Natural killer cell treated with Interleukin-12 subunit alpha and Interleukin-12 subunit beta and Interleukin-15 and Interleukin-18, amount 100 ng/mL, for 72 hours (primary cell): ENCODE results near the gene STEEP1. TPM values are rescaled to one million over a fixed set of nuclear protein-coding genes. Genes with fewer than 3 reads are reported as not detected.
A peak's percentile ranks its signal among the peaks of the same experiment; 100 is the strongest.

Source experiments
- ATAC-seq, 2 donors: fragments of 150-1000 bp; cut with Tn5 transposase in 1 of 2; sonication (Bioruptor Pico), chemical (Tn5 transposase) in 1 of 2; 2 replicates each; pipeline ENCODE4 v1.10.0; 2021
- DNase-seq: peaks from one replicate; pipeline ENCODE4 v3.0.0; 2022; ENCODE audit warnings: low spot score
- H3K27ac Mint-ChIP-seq, 2 donors: 1 replicate in 1 of 2; 2 replicates in 1 of 2; pipeline ENCODE4 v1.8.0; 2022; ENCODE audit warnings: mixed read lengths in 2 of 2, mild to moderate bottlenecking in 1 of 2, moderate library complexity in 1 of 2
- H3K27me3 Mint-ChIP-seq, 2 donors: 1 replicate in 1 of 2; 2 replicates in 1 of 2; pipeline ENCODE4 v1.8.0; 2022; ENCODE audit warnings: mixed read lengths in 2 of 2
- H3K36me3 Mint-ChIP-seq: one replicate; pipeline ENCODE4 v1.8.0; 2022; ENCODE audit warnings: mixed read lengths
- H3K4me1 Mint-ChIP-seq, 2 donors: 1 replicate in 1 of 2; 2 replicates in 1 of 2; pipeline ENCODE4 v1.8.0; 2022; ENCODE audit warnings: low read depth in 2 of 2, mixed read lengths in 2 of 2, mild to moderate bottlenecking in 1 of 2
- H3K4me3 Mint-ChIP-seq: one replicate; pipeline ENCODE4 v1.8.0; 2022; ENCODE audit warnings: mixed read lengths
- H3K9me3 Mint-ChIP-seq: 2 replicates; pipeline ENCODE4 v1.8.0; 2022; ENCODE audit warnings: mixed read lengths
- total RNA-seq, 2 donors: library from RNA; stranded (reverse); gene quantifications; one replicate each; pipeline ENCODE4 v1.2.3, GENCODE V29; 2022

STEEP1 gene
- 10 to 100 TPM; 20.8 to 24.2 TPM for total RNA-seq

GRCh38 chrX:119565107-119565663 lies at the start of gene STEEP1:
Gene STEEP1, minus strand, starts transcription at chrX:119565409. Its CDS starts 54 bp downstream, at chrX:119565355.
- Mint-ChIP-seq H3K27ac (peak within 1 kb of the TSS; percentile 58 to 63), H3K9me3 (no peaks in the 10 kb centered on the region), H3K27me3 (peaks cover 0 to 12% of the 10 kb centered on the region in 2 donors), H3K36me3 (no peaks in the 10 kb centered on the region), H3K4me1 (peaks cover 14 to 15% of the 10 kb centered on the region in 2 donors), H3K4me3 (peak within 1 kb of the TSS; percentile 84)
- ATAC-seq: peak; percentile 93 to 97
- DNase-seq: peak; percentile 88

- peak overlapping the region in 1 of 2 donors; percentile 52 for H3K27ac Mint-ChIP-seq
Measured at GRCh38 chrX:119614776-119615175, 49.6 kb upstream of the STEEP1 start.

DNA sequence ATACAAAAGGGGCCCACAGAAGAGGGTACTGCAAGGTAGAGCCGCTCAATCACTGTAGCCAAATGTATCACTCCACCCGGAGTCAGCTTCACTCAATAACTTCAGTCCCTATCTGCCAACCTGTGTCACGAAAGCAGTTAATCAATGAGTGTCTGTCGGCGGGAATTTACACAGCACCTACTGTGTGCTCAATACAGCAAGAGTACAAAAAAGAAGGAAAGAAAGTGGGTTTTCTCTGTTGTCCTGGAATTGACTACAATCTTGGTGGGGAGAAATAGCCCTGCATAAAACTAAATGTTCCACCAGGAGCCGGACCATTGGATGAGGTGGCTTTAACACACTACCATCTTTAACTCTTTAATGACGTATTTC lies 41.8 kb upstream of the STEEP1 start:
- Mint-ChIP-seq H3K9me3 (no peaks in the 10 kb centered on the region), H3K27me3 (peaks cover 0 to 3% of the 10 kb centered on the region in 2 donors), H3K4me3 (peak overlapping the region; percentile 92), H3K4me1 (peaks cover 24 to 26% of the 10 kb centered on the region in 2 donors), H3K36me3 (no peaks in the 10 kb centered on the region), H3K27ac (peak overlapping the region; percentile 86 to 93)
- DNase-seq (peak; percentile 49), ATAC-seq (no peak)

More at GRCh38 chrX:119614776-119615175, 49.6 kb upstream of the STEEP1 start:
- no peaks in the 10 kb centered on the region for H3K27me3 Mint-ChIP-seq
- no peak overlapping the region for H3K4me3 Mint-ChIP-seq
- H3K4me1 Mint-ChIP-seq: peaks cover 9 to 27% of the 10 kb centered on the region in 2 donors
- no peaks in the 10 kb centered on the region for H3K9me3 Mint-ChIP-seq
- DNase-seq (peak; percentile 28), ATAC-seq (no peak)
- H3K36me3 Mint-ChIP-seq: no peaks in the 10 kb centered on the region

DNA sequence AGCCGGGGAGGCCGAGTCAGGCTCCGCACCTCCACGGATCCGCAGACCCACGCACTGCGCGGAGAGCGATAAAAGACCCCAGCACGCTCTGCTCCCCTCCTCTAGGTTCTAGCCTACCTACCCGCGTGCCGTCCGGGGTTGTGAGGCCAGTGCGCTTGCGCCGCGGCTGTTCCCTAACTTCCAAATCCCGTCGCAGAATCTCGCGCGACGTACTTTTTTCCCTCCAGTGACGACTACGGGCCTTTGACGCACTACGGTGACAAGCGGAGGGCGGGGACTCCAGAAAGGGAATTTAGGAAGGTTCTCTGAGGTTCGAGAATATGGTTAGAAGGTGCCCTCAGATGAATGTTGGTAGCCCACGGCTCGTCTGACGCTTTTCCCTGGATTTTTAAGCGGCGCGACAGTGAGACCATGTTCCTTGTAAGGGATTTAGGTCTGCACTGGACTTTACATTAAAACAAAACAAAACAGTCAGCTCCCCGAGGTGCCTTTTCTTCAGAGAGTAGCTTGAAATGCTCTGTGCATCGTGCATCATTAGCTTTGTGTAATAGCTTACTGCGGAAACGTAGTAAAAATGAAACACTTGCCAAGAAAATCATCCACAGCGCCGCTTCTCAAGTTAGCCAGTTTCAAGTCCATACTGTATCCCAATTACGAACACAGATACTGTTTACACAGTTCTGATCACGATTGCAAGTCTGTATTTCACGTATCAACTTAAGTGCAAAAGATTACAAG lies 41.2 kb upstream of the STEEP1 start, which contains the start of gene NKRF:
Gene NKRF (minus strand): TSS at position 145 of the 738 bp plus-strand sequence.
- peak; percentile 89 for DNase-seq
- peak; percentile 88 to 92 for ATAC-seq
- peaks cover 0 to 5% of the 10 kb centered on the region in 2 donors for H3K27me3 Mint-ChIP-seq
- H3K4me3 Mint-ChIP-seq: peak within 1 kb of the TSS; percentile 92
- no peaks in the 10 kb centered on the region for H3K36me3 Mint-ChIP-seq
- peaks cover 24 to 28% of the 10 kb centered on the region in 2 donors for H3K4me1 Mint-ChIP-seq
- no peaks in the 10 kb centered on the region for H3K9me3 Mint-ChIP-seq
- H3K27ac Mint-ChIP-seq: peak within 1 kb of the TSS; percentile 86 to 93

GRCh38 chrX:119605464-119606279 lies 40.5 kb upstream of the STEEP1 start:
- H3K27ac Mint-ChIP-seq: peak overlapping the region; percentile 86 to 93
- peak overlapping the region; percentile 92 for H3K4me3 Mint-ChIP-seq
- H3K27me3 Mint-ChIP-seq: peaks cover 0 to 5% of the 10 kb centered on the region in 2 donors
- no peaks in the 10 kb centered on the region for H3K9me3 Mint-ChIP-seq
- ATAC-seq (peak; percentile 72 to 75), DNase-seq (no peak)
- H3K36me3 Mint-ChIP-seq: no peaks in the 10 kb centered on the region
- H3K4me1 Mint-ChIP-seq: peaks cover 24 to 28% of the 10 kb centered on the region in 2 donors

DNA sequence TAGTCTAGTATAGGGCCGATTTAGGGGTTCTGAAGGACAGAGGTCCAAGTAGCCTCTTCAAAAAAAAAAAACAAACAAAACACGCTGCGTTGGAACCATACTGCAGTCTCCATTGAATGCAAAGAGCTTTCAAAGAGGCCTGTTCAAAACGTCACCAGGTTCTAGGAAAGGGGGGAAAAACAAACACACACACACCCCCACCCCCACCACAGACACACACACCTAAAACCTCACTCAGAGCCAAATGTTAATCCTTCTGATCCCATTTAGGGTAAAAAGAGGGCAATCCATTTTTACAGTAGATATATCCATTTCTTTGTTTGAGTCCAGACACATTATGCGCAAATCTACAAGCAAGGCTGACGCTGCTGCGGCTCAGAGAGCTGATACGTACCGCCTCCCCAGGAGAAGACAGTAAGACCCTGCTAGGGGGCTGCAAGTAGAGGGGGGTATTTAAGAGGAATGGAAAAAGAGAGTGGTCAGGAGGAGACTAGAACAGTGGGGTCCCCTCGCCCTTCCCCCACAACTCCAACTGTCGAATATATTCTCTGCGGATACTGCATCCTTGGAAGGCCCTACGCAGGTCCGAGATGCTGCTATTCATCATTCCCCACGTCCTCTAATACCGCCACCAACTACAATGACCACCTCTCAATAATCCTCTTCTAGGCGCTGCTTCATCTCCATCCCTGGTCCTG lies 39.7 kb upstream of the STEEP1 start:
- no peak for DNase-seq
- Mint-ChIP-seq H3K27ac (peak overlapping the region; percentile 66 to 74), H3K4me3 (peak overlapping the region; percentile 92), H3K9me3 (no peaks in the 10 kb centered on the region), H3K27me3 (peaks cover 0 to 5% of the 10 kb centered on the region in 2 donors), H3K36me3 (no peaks in the 10 kb centered on the region), H3K4me1 (peaks cover 20 to 24% of the 10 kb centered on the region in 2 donors)
- ATAC-seq: no peak

- ATAC-seq (no peak), DNase-seq (no peak)
- peaks cover 20 to 23% of the 10 kb centered on the region in 2 donors for H3K4me1 Mint-ChIP-seq
- H3K4me3 Mint-ChIP-seq: no peak overlapping the region
- H3K27ac Mint-ChIP-seq: no peak overlapping the region
- no peaks in the 10 kb centered on the region for H3K9me3 Mint-ChIP-seq
- H3K27me3 Mint-ChIP-seq: peaks cover 0 to 5% of the 10 kb centered on the region in 2 donors
- H3K36me3 Mint-ChIP-seq: no peaks in the 10 kb centered on the region
Measured at GRCh38 chrX:119602701-119603255, 37.6 kb upstream of the STEEP1 start.

DNA sequence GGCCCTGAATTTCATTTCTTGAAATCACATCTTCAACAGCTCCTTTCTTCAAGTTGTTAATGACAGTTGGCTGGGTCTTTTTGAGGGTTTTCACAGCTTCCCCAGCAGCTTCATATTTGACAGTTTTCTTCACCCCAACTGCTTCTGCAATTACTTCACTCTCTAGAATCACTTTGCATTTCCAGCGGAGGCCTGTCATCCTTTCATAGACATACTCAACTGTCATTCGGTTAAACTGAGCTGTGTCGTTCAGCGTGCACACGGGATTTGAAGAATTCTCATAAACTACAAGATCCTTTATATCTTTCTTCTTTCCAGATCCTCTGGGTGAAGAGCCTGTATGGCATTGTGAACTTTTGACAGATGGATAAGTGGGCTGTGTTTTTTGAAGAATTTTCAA lies 24.6 kb upstream of the STEEP1 start:
- Mint-ChIP-seq H3K27me3 (no peaks in the 10 kb centered on the region), H3K4me3 (no peak overlapping the region), H3K4me1 (no peaks in the 10 kb centered on the region), H3K36me3 (peaks cover 7% of the 10 kb centered on the region), H3K27ac (no peak overlapping the region), H3K9me3 (no peaks in the 10 kb centered on the region)
- DNase-seq: no peak
- ATAC-seq: no peak

DNA sequence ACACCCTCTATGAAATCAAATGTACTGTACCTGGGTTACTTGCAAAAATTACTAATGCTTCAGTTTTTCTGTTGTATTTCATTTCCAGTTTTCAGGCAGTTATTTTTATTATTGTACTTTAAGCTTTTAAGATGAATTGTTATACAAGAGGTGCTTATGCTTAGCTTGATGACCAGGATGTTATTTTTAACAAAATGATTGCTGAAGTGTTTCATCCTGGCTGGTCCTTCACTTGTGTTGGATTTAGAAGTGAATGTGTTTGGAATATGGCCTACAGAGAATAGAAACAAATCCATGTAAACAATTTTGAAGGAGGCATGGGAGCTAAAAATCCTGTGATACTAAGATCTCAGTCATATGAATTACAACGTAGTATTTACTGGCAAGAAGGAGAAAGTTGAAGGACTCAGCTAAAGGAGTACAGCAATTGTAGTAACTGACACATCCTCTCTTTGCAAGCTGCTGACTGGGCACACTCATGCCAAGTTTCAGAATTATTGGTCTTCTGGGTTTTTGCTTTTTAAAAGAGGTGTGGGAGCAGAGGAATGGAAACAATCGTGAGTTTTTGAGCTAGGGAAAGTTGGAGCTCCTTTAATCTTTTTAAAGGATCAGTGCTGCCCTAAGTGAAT lies 18.3 kb upstream of the STEEP1 start:
- Mint-ChIP-seq H3K27me3 (no peaks in the 10 kb centered on the region), H3K4me1 (peaks cover 6 to 7% of the 10 kb centered on the region in 2 donors), H3K36me3 (peaks cover 5% of the 10 kb centered on the region), H3K27ac (peak overlapping the region; percentile 59 to 60), H3K9me3 (no peaks in the 10 kb centered on the region), H3K4me3 (no peak overlapping the region)
- DNase-seq (no peak), ATAC-seq (no peak)

GRCh38 chrX:119579414-119579813 lies 14.2 kb upstream of the STEEP1 start:
- DNase-seq (no peak), ATAC-seq (no peak)
- Mint-ChIP-seq H3K36me3 (peaks cover 5% of the 10 kb centered on the region), H3K4me1 (peaks cover 6 to 7% of the 10 kb centered on the region in 2 donors), H3K9me3 (no peaks in the 10 kb centered on the region), H3K27ac (no peak overlapping the region), H3K27me3 (no peaks in the 10 kb centered on the region), H3K4me3 (no peak overlapping the region)

DNA sequence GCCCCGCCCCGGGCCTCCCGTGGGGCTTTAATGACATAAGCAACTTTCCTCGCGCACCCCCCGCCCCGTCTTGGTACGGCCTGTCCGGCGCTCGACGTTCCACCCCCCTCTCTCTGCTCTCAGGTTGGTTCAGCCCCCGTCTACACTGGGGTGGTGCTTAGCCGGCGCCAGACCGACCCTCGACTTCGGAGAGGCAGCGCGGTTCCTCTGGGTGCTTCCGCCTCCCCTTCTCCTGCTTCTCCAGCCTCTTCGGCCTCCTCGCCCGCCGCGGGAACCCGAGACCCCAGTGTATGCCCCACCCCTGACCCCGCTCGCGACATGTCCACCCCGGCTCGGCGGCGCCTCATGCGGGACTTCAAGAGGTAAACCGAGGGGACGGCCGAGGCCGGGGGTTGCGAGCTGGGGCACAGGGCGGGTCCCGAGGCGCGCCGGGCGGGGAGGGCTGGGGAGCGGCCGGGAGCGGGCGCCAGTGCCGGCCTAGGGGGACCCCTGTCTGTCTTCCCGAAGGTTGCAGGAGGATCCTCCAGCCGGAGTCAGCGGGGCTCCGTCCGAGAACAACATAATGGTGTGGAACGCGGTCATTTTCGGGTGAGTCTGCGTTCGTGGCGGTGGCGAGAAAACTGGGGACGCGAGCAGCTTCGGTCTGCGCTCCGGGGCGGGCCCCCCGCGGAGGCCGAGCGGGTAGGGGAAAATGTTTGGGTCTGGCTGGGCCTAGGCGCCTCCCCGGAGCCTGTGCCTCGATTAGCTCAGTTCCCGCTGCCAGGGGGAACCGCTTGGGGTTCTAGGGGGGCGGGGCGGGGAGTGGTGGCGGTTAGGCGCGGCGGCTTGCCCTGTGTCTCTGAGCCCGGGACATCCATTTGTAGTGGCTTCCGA lies 9.4 kb upstream of the STEEP1 start, which contains the start of gene UBE2A:
Gene UBE2A (plus strand): TSS at position 170 of the 873 bp plus-strand sequence. CDS start 149 bp downstream, at position 319.
- H3K9me3 Mint-ChIP-seq: no peaks in the 10 kb centered on the region
- ATAC-seq (peak; percentile 97), DNase-seq (peak; percentile 91)
- peaks cover 0 to 8% of the 10 kb centered on the region in 2 donors for H3K27me3 Mint-ChIP-seq
- H3K36me3 Mint-ChIP-seq: no peaks in the 10 kb centered on the region
- H3K27ac Mint-ChIP-seq: peak within 1 kb of the TSS; percentile 64 to 85
- peaks cover 0 to 12% of the 10 kb centered on the region in 2 donors for H3K4me1 Mint-ChIP-seq
- peak within 1 kb of the TSS; percentile 91 for H3K4me3 Mint-ChIP-seq
